Measurements from ENCODE around the gene CCNL1. TPM values are rescaled to one million over a fixed set of nuclear protein-coding genes. Genes with fewer than 3 reads are reported as not detected.
A peak's percentile ranks its signal among the peaks of the same experiment; 100 is the strongest.
"Not testable (repeated sequence)": the region's sequence is repeated elsewhere in the genome, so short reads cannot be mapped to it uniquely, and the experiment has no call there.

Gene CCNL1
- total RNA-seq, 2 experiments from 2014 or later: 223 to 249 TPM

DNA sequence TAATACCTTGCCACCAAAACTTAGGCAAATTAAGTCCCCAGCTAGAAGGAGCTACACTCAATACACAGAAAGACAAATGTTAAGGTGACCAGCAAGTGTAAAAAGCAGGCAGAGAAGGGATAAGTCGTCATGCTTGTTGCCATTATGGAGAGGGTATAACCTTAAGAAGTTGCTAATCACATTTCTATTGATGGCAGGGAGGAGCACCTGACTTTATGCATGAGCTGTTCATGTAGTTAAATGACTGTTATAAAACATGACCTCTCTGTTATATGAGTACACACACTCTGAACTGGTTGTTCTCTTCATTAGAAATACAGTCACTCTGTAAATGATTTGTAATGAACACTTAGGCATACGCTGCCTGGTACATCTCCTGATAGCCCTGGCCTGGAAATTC is 6.6 kb upstream of the CCNL1 start:
- Mint-ChIP-seq H3K27me3 (peaks cover 4% of the 10 kb centered on the region), H3K9me3 (no peaks in the 10 kb centered on the region), H3K4me3 (no peak overlapping the region), H3K27ac (no peak overlapping the region), H3K4me1 (peaks cover 16% of the 10 kb centered on the region), H3K36me3 (ENCODE audit: low read depth) (no peaks in the 10 kb centered on the region)
- DNase-seq: no peak
- POLR2A ChIA-PET: interaction anchor here (8.7 kb wide), 1 partner anchor 8 kb away, joined by 830 read pairs; no protein-coding TSS in a partner anchor
- CTCF ChIA-PET: interaction anchor here (1.7 kb wide), 1 partner anchor 28 kb away, joined by 4 read pairs; no protein-coding TSS in a partner anchor

DNA sequence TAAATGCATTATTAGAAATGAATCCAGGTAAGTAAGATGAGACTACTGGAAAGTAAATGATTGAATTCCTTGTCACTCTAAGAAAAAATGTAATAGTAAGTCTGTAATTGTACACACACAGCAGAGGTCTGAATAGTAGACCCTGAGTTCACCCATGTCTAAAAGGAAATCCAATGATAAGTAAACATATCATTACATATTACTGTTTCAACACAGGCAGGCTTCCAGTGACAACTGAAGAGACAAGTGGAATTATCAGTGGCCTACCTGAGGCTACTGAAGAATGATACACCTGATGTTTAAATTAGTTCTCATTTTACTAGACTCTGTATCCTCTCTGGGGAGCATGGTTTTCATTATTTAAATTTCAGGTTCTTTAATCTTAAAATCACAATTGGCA is 6.2 kb upstream of the CCNL1 start:
- Mint-ChIP-seq H3K4me3 (no peak overlapping the region), H3K4me1 (peaks cover 19% of the 10 kb centered on the region), H3K27ac (no peak overlapping the region), H3K9me3 (no peaks in the 10 kb centered on the region), H3K36me3 (ENCODE audit: low read depth) (no peaks in the 10 kb centered on the region), H3K27me3 (peaks cover 2% of the 10 kb centered on the region)
- DNase-seq: no peak
- ChIA-PET POLR2A (interaction anchor here (8.7 kb wide), 1 partner anchor 8 kb away, joined by 830 read pairs; no protein-coding TSS in a partner anchor), CTCF (interaction anchor here (1.7 kb wide), 1 partner anchor 28 kb away, joined by 4 read pairs; no protein-coding TSS in a partner anchor)

DNA sequence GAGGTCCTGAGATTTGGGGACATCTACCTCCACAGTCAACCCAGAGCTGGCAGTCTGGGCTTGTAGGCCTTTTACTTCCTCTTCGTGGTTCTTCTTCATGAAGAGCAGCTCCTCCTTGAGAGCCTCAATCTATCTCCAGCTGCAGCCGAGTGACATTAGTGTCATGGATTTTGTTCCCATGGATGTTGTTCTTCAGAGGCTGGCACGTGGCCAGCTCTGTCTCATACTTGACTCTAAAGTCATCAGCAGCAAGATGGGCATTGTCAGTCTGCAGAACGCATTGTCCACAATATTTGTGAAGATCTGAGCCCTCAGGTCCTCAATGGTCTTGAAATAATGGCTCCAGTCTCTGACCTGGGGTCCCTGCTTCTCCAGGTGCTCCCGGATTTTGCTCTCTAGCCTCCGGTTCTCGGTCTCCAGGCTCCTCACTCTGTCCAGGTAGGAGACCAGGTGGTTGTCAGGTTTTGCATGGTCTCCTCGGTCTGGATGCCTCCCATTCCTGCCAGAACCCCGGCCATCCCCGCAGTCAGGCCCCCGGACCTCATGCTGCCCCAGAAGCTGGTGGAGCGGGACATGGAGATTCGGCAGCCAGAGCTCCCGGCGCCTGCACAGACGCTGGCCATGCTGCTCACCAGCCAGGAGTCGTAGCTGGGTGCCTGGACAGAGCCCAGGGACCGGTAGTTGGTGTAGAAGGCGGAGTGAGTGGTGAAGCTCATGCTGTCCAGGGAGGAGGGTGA is 3.4 kb upstream of the CCNL1 start:
- Mint-ChIP-seq H3K9me3 (no peaks in the 10 kb centered on the region), H3K4me1 (peaks cover 29% of the 10 kb centered on the region), H3K4me3 (no peak overlapping the region), H3K36me3 (ENCODE audit: low read depth) (peaks cover 18% of the 10 kb centered on the region), H3K27ac (no peak overlapping the region), H3K27me3 (no peaks in the 10 kb centered on the region)
- ChIA-PET CTCF (interaction anchor here (1.0 to 5.6 kb wide), 3 partner anchors 11 to 38 kb away, joined by 3 to 92 read pairs (median 5); no protein-coding TSS in a partner anchor), POLR2A (interaction anchor here (1.3 to 8.7 kb wide), 2 partner anchors 11 to 37 kb away, joined by 3 to 830 read pairs; no protein-coding TSS in a partner anchor)
- no peak for DNase-seq

DNA sequence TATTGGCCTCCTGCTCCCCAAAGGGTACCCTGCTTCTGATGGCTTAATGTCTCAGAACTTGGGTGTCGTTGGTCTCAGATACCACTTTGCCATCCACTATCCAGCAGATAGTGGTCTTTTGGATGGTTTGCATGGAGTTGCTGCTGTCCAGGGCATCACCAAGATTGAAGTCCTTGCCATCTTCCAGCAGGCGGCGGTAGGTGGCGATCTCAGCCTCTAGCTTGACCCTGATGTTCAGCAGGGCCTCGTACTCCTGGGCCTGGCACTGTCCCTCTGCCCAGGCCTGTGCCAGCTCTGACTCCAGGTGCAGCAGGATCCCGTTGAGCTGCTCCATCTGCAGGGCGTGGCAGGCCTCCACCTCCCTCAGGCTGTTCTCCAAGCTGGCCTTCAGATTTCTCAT is 2.7 kb upstream of the CCNL1 start:
- not testable (repeated sequence) for DNase-seq, H3K9me3 Mint-ChIP-seq, H3K27ac Mint-ChIP-seq, H3K4me3 Mint-ChIP-seq, H3K27me3 Mint-ChIP-seq
- CTCF ChIA-PET: interaction anchor here (1.4 to 5.6 kb wide), 2 partner anchors 11 to 39 kb away, joined by 5 to 92 read pairs; no protein-coding TSS in a partner anchor
- POLR2A ChIA-PET: interaction anchor here (1.3 to 8.7 kb wide), 2 partner anchors 12 to 36 kb away, joined by 3 to 830 read pairs; no protein-coding TSS in a partner anchor
- H3K36me3 Mint-ChIP-seq (ENCODE audit: low read depth): peaks cover 26% of the 10 kb centered on the region
- peaks cover 36% of the 10 kb centered on the region for H3K4me1 Mint-ChIP-seq

DNA sequence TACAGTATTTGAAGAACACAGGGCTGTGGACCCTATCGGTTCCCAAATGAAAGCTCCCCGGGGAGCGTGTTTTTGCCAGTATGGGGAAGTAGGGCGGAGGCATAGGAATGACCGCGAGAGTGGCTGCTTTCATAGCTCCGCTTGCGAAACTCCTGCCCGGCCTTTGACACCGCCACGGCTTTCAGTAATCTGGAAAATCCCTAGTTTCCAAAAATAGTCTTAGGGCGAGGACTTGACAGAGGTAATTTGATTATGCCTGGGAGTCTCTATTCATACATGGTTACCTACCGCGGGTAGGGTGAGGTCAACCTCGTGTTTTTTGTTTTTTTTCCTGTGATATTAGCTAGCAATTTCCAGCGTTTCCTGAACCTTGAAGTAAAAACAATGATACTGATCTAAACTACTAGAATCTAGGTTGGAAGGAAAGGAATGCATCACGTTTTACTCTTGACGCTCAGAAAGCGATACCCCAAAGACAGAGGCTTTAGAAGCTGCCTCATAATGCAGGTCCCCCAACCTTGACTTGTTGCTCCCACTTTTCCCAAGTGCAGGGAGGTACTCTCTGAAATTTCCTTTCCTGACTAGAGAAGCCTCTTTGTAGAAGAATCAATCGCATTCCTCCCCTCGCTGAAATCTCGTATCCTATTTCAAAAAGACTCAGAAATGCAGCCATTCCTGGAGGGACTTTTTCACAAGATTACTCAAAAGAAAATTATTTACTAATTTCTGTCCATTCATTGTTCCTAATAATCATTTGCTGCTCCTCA is 894 bp upstream of the CCNL1 start:
- H3K4me3 Mint-ChIP-seq: peak overlapping the region; percentile 100
- H3K27ac Mint-ChIP-seq: peak overlapping the region; percentile 100
- peaks cover 51% of the 10 kb centered on the region for H3K4me1 Mint-ChIP-seq
- CTCF ChIA-PET: interaction anchor here (0.9 to 5.6 kb wide), 12 partner anchors 8 to 1008 kb away, joined by 3 to 92 read pairs (median 4); partner anchors contain the start of gene TIPARP
- no peak for DNase-seq
- no peaks in the 10 kb centered on the region for H3K27me3 Mint-ChIP-seq
- H3K9me3 Mint-ChIP-seq: no peaks in the 10 kb centered on the region
- H3K36me3 Mint-ChIP-seq (ENCODE audit: low read depth): peaks cover 44% of the 10 kb centered on the region
- POLR2A ChIA-PET: interaction anchor here (0.7 to 8.7 kb wide), 42 partner anchors 8 to 1640 kb away, joined by 3 to 830 read pairs (median 6); partner anchors contain the start of genes MFSD1, SSR3 and TIPARP

DNA sequence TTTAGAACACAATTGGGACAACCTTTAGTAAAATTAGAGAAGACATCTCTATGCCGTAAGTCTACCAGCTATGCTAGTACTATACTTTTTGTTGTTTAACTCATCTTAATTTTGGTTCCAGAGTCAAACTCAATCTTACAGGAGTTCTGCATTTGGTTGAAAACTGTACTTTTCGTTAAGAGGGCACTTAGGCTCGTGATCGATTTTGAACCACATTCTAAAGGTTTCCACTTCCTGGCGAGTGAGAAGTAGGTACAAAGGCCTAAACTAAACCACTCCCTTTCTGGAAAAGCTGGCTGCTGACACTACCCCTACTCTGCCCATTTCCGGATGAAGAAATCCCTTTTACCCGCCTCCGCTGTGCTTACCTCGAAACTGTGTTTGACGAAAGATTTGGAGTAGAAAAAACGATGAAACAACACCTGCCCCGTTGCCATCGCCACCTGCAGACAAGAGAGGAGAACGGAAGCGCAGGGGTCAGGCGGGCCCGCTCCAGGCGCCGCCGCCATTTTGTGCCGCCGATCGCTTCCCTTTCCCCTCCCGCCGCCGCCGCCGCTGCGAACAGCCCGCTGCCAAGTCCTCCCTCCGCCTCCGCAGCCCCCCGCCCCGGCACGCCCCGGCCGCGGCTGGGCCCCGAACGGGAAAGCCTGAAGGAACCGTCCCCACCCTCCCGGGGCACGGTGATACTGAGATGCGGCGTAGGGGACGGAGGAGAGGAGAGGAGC is 748 bp downstream of the CCNL1 start:
- Mint-ChIP-seq H3K4me1 (peaks cover 63% of the 10 kb centered on the region), H3K4me3 (peak overlapping the region; percentile 100), H3K27ac (peak overlapping the region; percentile 100), H3K27me3 (no peaks in the 10 kb centered on the region), H3K9me3 (no peaks in the 10 kb centered on the region), H3K36me3 (ENCODE audit: low read depth) (peaks cover 59% of the 10 kb centered on the region)
- ChIA-PET CTCF (interaction anchor here (1.1 to 5.6 kb wide), 6 partner anchors 9 to 486 kb away, joined by 4 to 92 read pairs (median 12); partner anchors contain the start of gene TIPARP), POLR2A (interaction anchor here (0.8 to 8.7 kb wide), 31 partner anchors 9 to 1306 kb away, joined by 3 to 830 read pairs (median 8); partner anchors contain the start of genes SSR3 and TIPARP)
- DNase-seq: peak; percentile 83

DNA sequence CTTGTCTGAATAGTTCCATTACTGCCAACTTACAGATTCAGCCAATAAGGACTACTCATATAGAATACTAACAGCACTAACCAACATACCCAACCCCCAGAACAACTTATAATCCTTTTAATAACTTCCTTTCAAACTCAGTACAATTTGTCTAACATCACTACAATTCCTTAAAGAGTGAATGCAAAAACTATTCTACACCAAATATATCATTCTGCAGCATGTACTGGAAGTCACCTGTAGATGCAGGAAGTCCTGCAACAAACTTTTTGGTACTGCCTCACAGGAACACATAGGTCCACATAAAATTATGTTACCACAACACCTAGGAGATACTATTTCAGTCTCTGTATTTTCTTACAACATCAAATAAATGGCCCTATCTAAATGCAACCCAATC is 2.1 kb downstream of the CCNL1 start:
- Mint-ChIP-seq H3K9me3 (no peaks in the 10 kb centered on the region), H3K36me3 (ENCODE audit: low read depth) (peaks cover 71% of the 10 kb centered on the region), H3K4me1 (peaks cover 68% of the 10 kb centered on the region), H3K27ac (peak overlapping the region; percentile 100), H3K4me3 (peak overlapping the region; percentile 100), H3K27me3 (no peaks in the 10 kb centered on the region)
- no peak for DNase-seq
- ChIA-PET POLR2A (no interaction called here), CTCF (no interaction called here)

DNA sequence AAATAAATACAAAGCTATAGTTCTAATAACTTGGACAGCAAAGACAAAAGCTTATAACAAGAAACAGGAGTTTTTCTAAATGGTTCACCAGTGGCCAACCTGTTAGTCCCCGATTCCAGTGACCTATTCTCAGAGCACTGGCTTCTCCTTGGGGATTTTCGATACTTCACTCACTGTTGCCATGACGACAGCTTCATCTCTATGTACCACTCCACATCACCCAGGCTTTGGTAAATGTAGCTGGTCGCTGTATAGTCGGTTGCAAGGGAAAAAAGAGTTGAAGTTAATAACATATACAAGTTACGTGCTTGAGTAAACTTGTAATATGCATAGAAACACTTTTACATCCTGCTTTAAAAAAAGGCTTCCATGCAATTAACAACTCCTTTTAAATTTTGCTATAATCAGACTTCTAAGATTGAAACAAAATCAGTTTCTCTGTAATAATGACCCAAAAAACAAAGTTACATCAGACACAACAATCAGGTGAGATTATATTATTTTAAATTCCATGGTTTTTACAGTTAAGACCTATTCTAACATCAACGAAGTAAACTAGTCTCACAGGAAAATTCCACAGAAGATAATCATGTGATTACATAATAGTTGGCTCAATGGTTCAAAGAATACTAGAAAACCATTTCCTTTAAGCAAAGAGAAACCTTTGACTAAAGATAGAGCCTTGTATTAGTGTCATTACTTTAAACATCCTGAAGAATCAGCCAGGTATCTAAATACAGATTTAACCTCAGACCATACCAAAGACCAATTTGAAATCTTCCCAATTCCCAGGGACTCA is 2.9 kb downstream of the CCNL1 start:
- H3K36me3 Mint-ChIP-seq (ENCODE audit: low read depth): peaks cover 78% of the 10 kb centered on the region
- ChIA-PET POLR2A (interaction anchor here (0.7 to 3.3 kb wide), 20 partner anchors 8 to 633 kb away, joined by 3 to 67 read pairs (median 4); partner anchors contain the start of gene SSR3), CTCF (interaction anchor here (1.2 to 3.3 kb wide), 3 partner anchors 18 to 647 kb away, joined by 3 to 35 read pairs (median 8); no protein-coding TSS in a partner anchor)
- H3K27me3 Mint-ChIP-seq: no peaks in the 10 kb centered on the region
- H3K27ac Mint-ChIP-seq: peak overlapping the region; percentile 50
- H3K9me3 Mint-ChIP-seq: no peaks in the 10 kb centered on the region
- peak overlapping the region; percentile 100 for H3K4me3 Mint-ChIP-seq
- peaks cover 72% of the 10 kb centered on the region for H3K4me1 Mint-ChIP-seq
- no peak for DNase-seq

DNA sequence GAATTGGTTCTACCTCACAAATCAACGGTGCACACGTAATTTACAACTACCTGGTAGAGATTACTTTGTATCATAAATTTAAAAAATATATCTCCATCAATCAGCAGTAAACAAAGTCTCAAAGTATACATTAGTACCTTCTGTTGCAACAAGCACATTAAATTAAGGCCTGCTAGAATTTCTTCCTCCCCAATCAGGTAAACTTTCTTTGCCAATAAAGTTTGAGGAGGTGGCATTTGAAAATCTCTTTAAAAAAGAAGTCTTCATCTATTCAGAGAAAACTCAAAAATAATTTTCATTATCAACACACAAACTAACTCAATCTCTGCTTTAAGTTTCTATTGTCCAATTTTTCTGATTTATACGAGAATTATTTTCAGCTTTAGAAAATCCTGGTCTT is 4.4 kb downstream of the CCNL1 start:
- Mint-ChIP-seq H3K27me3 (no peaks in the 10 kb centered on the region), H3K4me1 (peaks cover 75% of the 10 kb centered on the region), H3K27ac (no peak overlapping the region), H3K36me3 (ENCODE audit: low read depth) (peaks cover 89% of the 10 kb centered on the region), H3K4me3 (peak overlapping the region; percentile 100), H3K9me3 (no peaks in the 10 kb centered on the region)
- POLR2A ChIA-PET: interaction anchor here (1.0 to 3.3 kb wide), 9 partner anchors 9 to 632 kb away, joined by 3 to 67 read pairs (median 6); partner anchors contain the start of gene SSR3
- DNase-seq: no peak
- CTCF ChIA-PET: interaction anchor here (1.2 to 3.3 kb wide), 2 partner anchors 18 to 19 kb away, joined by 3 to 35 read pairs; no protein-coding TSS in a partner anchor

DNA sequence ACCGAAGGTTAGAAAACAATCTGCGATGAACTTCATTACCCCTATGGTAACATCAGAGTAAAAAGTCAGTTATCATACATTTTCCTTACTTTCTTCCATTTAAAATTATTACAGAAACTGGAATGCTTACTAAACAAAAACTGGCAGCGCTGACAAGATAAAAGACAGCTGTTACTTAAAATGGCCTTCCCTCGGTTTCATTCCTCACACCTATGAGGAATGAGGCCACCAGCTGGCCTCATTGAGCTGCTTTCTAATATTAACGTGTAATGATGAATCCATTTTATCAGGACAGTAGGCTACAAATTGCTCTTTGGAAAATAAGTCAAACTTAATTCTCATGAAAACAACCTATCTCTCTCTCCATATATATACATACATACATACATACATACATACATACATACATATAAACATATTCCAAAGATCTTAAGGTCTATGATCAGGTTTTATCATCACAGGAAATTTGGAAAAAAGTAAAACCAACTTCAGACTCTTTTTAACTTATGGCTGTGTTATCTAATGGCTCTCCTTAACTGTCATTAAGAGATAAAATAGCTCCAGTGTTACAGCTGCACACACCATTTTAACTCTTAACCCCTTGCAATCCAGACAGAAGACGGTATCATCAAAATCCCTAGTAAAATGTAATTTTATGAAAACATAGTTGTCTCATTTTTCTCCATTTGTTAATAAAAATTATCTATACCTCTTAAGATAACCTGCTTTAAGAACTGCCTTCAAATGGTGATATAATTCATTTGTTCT is 5.2 kb downstream of the CCNL1 start:
- H3K36me3 Mint-ChIP-seq (ENCODE audit: low read depth): peaks cover 92% of the 10 kb centered on the region
- H3K27ac Mint-ChIP-seq: peak overlapping the region; percentile 55
- peaks cover 78% of the 10 kb centered on the region for H3K4me1 Mint-ChIP-seq
- peak overlapping the region; percentile 70 for H3K4me3 Mint-ChIP-seq
- H3K9me3 Mint-ChIP-seq: no peaks in the 10 kb centered on the region
- no peak for DNase-seq
- CTCF ChIA-PET: interaction anchor here (1.0 to 3.3 kb wide), 3 partner anchors 17 to 66 kb away, joined by 3 to 35 read pairs (median 3); no protein-coding TSS in a partner anchor
- no peaks in the 10 kb centered on the region for H3K27me3 Mint-ChIP-seq
- POLR2A ChIA-PET: interaction anchor here (0.9 to 3.3 kb wide), 9 partner anchors 8 to 600 kb away, joined by 4 to 67 read pairs (median 8); partner anchors contain the start of gene SSR3

DNA sequence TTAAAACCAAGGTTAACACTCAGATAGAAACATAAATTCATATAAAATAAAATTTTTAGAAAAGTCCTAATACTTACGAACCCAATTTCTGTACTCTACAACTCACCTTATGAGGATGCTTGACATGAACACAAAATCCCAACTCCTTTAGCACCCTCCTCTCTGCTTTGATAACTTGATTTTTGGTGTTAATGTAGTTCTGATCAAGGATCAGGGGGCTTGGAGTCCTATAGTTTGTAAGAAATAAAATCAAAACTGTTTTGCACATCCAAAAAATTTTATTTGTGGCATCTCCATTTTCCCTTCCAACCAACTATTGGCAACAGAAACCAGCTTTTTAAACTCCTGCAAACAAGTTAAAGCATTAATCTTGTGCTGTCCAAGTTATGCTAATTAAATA is 7.0 kb downstream of the CCNL1 start:
- H3K27ac Mint-ChIP-seq: no peak overlapping the region
- peaks cover 94% of the 10 kb centered on the region for H3K36me3 Mint-ChIP-seq (ENCODE audit: low read depth)
- no peaks in the 10 kb centered on the region for H3K27me3 Mint-ChIP-seq
- CTCF ChIA-PET: no interaction called here
- POLR2A ChIA-PET: interaction anchor here (0.7 to 5.1 kb wide), 8 partner anchors 7 to 669 kb away, joined by 3 to 80 read pairs (median 4); partner anchors contain the start of gene CCNL1
- no peak for DNase-seq
- H3K4me3 Mint-ChIP-seq: no peak overlapping the region
- H3K9me3 Mint-ChIP-seq: no peaks in the 10 kb centered on the region
- H3K4me1 Mint-ChIP-seq: peaks cover 87% of the 10 kb centered on the region

Data from activated CD4-positive, alpha-beta memory T cell treated with anti-CD3 and anti-CD28 coated beads, Interleukin-2, amount 10 ng/mL, durations not matched to agents 7 days and 5 days (primary cell).